GM12801 (cell line): ENCODE measurements around the gene MAML3.

ENCODE experiments used
- CTCF ChIP-seq: IDR thresholded peaks from one replicate; pipeline ENCODE4 v1.5.1; 2011; ENCODE audit warnings: control low read depth; ENCODE audit not compliant: insufficient read length; ENCODE audit errors: extremely low read depth

Gene MAML3

GRCh38 chr4:139802931-139803330 lies 351.1 kb downstream of the MAML3 start:
- TF ChIP-seq CTCF = no peak

GRCh38 chr4:139802488-139802887 lies 351.5 kb downstream of the MAML3 start:
- TF ChIP-seq CTCF = no peak

- no peak for TF ChIP-seq CTCF
Measured at GRCh38 chr4:139801895-139802294, 352.1 kb downstream of the MAML3 start.

- no peak for TF ChIP-seq CTCF
Measured at GRCh38 chr4:139800082-139800481, 353.9 kb downstream of the MAML3 start.

GRCh38 chr4:139799615-139800014 lies 354.4 kb downstream of the MAML3 start:
- TF ChIP-seq CTCF = no peak

GRCh38 chr4:139798456-139798855 lies 355.5 kb downstream of the MAML3 start:
- TF ChIP-seq CTCF = no peak

GRCh38 chr4:139797287-139797686 lies 356.7 kb downstream of the MAML3 start:
- no peak for TF ChIP-seq CTCF
